Measurements from ENCODE around the gene LRRC43.

GRCh38 chr12:122230798-122231197, 47.9 kb downstream of the LRRC43 start:
- TF ChIP-seq CTCF (conservative IDR thresholded peaks at IDR 0.05; ENCODE audit: low read depth, low read length) = no peak
- no peak for TF ChIP-seq EZH2phosphoT487 (IDR thresholded peaks at IDR 0.05; ENCODE audit: borderline replicate concordance, low read length)
- no peak for TF ChIP-seq EZH2 (IDR thresholded peaks at IDR 0.05; ENCODE audit: low read length, unreplicated experiment)
